Stimulated activated CD4-positive, alpha-beta T cell treated with anti-CD3 and anti-CD28 coated beads, Interleukin-12 subunit alpha, Interleukin-12 subunit beta, amount 100 ng/mL, for 24 hours (primary cell): ENCODE results near the gene GAS1.

Experiments
- DNase-seq, 2 experiments: peaks; one replicate each; pipeline ENCODE4 v3.0.0-alpha.2; 2020; ENCODE audit warnings: low read depth in 2 of 2

Gene GAS1

DNA sequence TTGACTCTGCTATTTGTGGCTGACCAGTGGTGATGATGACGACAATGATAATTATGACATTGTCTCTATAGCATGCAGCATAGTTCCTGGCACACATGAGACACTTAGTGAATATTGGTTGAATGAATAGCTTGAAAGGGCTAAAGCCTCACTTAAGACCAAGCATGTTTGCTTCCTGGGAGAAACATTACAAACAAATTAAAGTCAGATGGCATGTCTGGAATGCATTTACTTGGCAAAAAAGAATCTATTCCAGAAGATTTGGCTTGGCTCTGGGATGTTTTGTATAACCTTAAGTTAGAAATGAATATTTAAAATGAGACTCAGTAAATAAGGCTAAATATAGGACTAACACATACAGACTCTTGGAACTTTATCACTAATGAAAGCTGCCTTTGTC, 21.6 kb downstream of the GAS1 start:
- DNase-seq = no peak

DNA sequence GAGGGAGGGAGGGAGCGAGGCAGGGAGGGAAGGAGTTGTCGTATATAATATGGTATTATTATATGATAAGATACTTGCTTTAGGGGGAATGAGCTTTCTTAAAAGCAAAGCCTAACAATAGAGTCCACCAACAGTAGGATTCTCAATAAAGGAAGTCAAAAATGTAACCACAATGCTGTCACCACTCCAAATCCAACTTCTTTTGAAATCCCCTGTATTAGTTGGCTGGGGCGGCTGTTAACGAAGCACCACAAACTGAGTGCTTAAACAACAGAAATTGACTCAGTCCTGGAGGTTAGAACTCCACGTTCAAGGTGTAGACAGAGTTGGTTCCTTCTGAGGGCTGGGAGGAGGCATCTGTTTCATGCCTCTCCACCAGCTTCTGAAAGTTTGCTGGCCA, 23.1 kb downstream of the GAS1 start:
- DNase-seq = no peak

- no peak for DNase-seq
These were observed 26.0 kb downstream of the GAS1 start for GRCh38 chr9:86921151-86921923.

DNA sequence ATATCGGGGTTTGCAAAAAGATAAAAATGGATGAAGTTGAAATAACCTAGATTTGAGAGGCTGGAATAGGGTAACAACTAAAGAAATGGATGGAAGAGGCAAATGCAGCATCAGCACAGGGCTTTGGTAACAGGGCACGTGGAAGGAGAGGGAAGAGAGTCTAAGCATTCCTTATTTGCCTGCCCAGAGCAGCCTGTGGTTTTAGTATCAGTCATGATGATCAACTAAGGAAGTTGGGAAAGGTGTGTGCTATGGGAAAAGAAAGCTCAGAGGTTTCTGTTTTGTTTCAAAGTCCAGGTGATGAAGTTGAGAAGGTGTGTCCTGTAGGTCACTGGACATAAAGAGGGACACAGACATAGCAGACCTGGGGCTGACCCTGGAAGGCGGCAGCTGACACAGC, 28.8 kb downstream of the GAS1 start:
- no peak for DNase-seq

DNA sequence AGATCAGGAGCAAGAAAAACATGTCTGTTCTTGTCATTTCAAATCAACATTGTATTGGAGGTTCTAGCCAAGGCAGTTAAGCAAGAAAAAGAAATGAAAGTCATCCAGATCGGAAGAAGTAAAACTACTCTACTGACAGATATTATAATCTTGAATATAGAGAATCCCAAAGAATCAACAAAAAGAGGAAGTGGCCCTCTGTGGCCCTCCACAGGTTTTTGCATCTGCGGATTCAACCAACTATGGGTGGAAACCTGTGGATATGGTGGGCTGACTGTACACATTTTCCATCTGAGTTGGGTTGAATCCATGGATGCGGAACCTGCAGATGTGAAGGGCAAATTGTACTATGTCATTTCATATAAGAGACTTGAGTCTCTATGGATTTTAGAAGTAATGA, 35.1 kb downstream of the GAS1 start:
- no peak for DNase-seq

GRCh38 chr9:86909388-86909787, 37.9 kb downstream of the GAS1 start:
- DNase-seq = no peak

DNA sequence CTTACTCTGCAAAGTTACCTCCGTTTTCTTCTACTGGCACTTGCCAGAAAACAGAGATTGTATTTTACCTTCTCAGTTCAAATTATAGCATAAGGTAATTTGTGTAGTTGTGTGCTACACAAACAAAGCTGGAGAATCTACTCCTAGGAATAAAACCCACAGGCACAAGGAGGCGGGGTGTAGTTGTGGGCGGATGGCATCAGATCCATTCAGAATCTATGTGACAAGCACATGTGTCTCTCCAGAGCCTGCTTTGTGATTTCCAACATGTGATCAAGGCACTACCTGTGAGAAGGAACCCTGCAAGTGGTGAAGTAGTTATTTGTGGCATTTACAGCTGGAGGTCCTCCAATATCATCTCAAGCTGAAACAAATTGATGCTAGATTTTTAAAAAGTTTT, 39.0 kb downstream of the GAS1 start:
- DNase-seq = no peak

GRCh38 chr9:86907346-86907745, 40.0 kb downstream of the GAS1 start:
- DNase-seq = no peak

- no peak for DNase-seq
These were observed 43.6 kb downstream of the GAS1 start for GRCh38 chr9:86903734-86904085.

DNA sequence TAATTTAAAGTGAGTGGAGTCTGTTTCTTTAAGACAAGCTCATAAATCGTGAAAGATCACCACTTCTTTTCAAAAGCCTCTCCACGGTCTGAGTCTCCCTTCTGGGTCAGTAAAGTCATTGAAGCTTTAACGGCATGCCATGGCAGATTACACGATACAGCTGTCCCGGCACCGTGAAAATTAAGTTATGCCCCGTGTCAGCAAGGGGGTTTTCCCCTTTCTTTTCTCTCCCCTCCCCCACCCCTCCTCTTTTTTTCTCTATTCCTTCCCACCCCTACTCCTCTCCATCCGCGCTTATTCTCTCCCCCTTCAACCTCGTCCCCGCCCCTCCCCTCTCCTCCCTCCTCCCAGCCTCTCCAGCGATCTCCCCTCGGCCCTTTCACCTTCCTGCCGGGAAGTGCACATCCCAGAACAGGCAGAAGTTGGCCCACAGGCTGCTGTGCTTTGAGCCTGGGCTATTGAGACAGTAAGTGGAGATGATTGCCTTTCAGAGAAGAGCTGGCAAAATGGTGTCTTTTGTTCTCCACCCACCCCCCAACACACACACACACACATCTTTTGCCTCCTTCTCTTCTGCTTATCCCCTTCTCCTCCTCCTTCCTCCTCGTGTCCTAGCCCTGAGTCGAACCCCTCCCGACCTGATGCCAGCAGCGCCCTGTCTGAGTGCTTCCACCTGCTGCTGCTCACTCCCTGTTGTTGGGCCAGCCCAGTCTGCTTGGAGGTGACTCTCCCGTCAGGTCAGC, 44.1 kb downstream of the GAS1 start:
- no peak for DNase-seq

DNA sequence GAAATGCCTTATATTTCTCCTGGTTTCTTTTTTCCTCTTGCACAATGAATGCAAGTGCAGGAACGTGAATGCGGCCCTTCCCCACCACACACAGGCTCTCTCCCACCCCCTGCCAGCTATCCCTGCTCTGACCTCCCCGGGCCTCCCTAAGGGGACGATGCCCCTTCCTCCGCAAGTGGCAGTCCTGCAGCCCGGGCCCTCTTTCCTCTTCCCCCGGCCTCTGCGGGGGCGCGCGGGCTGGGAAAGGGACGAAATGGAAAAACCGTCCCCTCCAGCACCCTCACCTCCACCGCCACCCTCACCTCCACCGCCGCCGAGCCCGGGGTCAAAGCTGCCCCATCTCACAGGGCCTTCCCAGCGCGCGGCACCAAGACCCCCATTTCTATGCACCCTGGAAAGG, 44.7 kb downstream of the GAS1 start:
- DNase-seq = no peak

DNA sequence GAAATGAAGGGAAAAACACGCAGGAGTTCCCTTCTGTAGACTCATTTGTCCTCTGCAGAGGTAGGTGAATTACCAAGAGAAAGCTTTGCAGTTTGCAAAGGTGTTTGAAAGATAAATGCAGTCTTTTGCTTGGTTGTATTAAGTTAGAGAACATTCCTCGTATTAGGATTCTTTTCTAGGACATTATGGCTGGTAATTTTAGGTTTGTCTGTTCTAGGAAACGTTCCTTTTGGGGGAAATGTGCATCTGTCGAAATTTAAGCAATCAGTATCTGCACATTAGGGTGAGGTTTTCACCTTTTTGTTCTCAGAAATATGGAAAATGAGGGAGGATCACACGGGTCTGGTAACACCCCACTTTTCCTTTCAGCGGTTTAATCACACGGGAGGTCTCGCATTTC, 45.1 kb downstream of the GAS1 start:
- no peak for DNase-seq

DNA sequence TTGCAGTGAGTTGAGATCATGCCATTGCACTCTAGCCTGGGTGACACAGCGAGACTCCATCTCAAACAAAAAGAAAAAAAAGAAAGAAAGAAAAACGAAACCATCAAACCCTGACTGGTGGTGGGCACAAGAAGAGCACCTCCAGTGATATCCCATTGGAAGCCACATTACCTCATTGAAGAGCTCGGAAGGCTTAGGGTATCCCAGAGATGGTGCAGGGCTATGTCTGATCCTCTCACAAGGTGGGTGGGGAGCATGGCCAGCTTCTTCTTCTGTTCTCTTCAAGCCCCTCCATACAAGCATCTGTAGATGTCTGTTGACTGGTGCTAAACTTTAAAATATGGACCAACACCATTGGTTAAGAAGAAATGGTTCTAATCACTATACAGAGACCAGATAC, 45.8 kb downstream of the GAS1 start:
- DNase-seq = no peak
